IPS DF 19.7 (cell line): Measurements from ENCODE around the gene ARHGEF11.

Source experiments
- DNase-seq: peaks from one replicate; pipeline ENCODE4 v3.0.0-alpha.2; 2013; ENCODE audit warnings: low read depth, low spot score

ARHGEF11 gene

DNA sequence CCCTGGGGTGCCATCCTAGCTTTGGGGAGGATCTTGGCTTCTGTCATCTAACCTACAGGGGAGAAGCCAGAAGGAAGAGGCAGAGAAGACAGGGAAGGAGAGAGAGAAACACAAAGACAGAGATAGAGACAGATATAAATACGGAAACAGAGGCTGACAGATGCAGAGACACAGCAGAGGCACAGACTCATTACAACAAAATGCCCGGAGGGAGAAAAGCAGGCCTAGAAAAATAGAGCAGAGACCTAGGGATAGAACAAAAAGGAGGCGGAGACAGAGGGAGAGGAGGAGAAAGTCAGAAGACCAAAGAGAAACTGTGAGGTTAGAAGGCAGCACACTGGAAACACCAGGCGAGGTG lies 150.1 kb downstream of the ARHGEF11 start:
- no peak for DNase-seq

DNA sequence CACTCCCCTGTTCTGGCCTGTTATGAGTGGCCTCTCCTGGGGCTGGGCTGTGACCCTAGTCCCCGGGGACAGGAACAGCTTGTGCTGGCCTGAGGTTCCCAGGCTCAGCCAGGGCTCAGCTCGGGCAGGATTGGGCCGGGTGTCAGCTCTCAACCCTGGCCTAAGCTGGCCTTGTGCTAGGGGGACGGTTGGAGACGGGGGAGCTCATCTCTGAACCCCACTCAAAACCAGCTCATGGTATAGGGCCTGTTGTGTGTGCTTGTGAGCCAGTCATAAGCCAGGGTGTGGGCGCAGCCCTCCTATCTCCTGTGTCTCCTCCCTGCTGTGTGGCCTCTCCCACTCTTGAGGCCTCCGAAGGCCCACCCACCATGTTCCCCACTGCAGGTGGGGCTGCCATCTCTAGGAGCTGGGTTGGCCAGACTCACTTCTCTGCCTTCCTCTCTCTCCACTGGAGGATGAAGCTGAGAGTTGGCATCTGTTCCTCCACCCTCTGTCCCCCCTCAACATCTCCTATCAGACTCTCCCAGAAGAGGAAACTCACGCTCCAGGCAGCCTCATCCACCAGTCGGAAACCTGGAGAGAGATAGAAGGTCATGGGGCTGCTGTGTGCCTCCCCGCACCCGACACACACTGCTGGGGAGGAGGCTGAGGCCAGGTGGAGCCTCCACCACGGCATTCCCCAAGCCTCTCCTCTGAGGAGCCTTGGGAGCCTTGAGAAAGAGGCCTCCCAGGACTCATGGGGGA lies 150.7 kb downstream of the ARHGEF11 start:
- DNase-seq, result no peak

DNA sequence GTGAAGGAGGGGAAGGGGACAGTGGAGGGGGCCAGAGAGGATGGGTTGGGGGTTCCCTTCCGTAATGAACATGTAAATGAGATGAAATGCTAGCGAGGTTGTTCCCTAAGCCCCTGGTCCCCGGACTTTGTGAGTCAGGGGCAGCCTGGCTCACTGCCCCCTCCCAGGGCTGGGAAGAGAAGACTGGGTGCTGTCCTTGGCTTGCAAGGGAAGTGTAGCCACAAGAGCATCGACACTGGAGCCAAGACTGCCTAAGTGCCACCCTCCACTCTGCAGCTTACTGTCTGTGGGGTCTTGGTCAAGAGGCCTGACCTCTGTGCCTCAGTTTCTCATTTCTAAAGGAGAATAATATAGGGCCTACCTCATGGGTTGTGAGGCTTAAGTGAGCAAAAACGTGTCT lies 151.5 kb downstream of the ARHGEF11 start:
- DNase-seq, result no peak

DNA sequence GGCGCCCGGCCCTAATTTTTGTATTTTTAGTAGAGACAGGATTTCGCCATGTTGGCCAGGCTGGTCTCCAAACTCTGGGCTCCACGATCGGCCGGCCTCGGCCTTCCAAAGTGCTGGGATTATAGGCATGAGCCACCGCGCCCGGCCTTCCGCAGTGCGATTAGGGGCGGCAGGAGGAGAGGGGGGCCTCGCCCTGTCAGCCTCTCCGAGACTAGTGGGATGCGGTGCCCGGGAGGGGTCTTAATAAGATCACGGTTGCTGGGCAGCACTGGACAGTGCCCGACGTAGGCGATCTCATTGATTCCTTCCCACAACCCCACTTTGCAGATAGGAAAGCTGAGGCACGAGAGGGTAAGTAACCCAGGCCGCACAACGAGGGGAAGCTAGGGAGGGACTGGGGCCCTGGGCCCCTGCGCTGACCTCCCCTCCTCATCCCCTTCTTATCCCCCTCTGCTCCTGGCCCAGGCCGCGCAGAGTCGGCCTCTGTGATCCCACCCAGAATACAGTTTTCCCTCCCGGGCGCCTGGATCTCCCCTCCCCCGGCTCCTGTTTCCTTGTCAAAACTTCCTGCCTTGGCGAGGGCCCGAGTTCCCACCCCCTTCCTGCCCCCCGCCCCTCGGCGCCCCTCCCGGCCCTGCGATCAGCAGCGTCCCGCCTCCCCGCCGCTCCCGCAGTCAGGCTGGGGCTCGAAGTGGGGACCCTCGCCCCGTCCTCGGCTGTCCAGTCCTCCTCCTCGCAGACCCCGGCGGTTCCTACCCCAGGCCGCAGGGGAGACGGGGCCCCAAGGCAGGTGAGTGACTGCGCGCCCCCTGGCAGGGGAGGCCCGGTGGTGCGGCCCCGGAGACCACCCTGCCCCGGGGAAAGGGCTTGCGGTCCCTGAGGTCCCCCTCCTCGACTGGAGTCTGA lies 152.2 kb downstream of the ARHGEF11 start, which contains the start of gene PEAR1:
Gene PEAR1, plus strand, starts transcription at position 671 of the 906 bp plus-strand sequence. CDS start 10,209 bp downstream, outside the sequence.
- DNase-seq, result no peak

DNA sequence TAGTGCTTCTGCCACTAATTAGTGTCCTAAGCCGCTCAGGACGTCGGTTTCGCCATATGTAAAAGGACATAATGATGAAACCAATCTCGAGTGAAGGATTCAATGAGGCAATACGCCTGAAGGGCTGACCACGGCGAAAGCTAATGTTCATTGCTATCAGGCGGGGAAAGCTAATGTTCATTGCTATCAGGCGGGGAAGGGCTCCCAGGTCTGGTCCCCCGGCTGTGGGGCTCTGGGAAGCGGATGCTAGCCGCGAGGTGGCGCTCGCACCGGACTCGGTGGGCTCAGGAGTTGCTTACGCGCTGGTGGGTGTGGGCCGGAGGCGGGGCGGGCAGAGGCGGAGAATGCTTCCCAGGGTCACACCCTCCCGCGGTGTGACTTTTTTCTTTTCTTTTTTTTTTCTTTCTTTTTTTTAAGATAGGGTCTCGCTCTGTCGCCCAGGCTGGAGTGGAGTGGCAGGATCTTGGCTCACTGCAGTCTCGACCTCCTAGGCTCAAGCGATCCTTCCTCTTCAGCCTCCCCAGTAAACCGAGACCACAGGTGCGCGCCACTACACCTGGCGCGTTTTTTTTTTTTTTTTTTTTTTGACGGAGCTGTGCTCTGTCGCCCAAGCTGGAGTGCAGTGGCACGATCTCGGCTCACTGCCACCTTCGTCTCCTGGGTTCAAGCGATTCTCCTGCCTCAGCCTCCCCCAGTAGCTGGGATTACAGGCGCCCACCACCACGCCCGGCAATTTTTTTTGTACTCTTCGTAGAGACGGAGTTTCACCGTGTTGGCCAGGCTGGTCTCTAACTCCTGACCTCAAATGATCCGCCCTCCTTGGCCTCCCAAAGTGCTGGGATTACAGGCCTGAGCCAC lies 153.1 kb downstream of the ARHGEF11 start:
- no peak for DNase-seq

DNA sequence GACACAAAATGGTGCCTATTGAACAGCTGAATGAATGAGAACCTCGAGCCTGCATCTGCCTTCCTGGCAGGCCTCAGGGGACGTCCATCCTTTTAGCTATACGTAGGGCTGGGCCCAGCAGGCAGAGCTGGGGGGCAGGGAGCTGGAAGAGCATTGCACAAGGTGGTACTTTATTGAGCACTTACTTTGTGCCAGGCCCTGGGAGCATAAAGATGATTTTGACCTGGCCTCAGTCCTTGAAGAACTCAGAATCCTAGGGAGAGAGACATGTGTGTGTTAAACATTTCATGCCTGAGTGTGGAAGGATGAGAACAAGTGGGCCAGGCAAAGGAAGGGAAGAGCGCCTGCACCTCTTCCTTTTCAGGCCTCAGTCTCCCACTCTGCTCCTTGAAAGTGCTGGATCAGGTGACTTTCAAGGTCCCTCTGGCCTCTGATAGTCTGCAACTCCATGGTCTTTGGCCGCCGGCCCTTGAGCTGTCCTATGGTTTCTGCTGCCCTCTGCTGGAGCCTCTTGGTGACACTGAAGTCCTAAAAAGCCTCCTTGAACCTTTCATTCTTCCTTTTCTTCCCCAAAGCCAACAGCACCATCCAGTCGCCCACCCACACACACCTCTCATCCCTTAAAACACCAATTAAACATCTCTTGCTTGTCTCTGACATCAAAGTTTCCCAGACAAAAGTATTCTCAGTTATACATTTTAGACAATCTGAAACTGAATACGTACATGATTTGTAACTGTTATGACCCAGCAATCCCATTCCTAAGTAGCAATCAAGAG lies 155.6 kb downstream of the ARHGEF11 start:
- peak; percentile 52 for DNase-seq

DNA sequence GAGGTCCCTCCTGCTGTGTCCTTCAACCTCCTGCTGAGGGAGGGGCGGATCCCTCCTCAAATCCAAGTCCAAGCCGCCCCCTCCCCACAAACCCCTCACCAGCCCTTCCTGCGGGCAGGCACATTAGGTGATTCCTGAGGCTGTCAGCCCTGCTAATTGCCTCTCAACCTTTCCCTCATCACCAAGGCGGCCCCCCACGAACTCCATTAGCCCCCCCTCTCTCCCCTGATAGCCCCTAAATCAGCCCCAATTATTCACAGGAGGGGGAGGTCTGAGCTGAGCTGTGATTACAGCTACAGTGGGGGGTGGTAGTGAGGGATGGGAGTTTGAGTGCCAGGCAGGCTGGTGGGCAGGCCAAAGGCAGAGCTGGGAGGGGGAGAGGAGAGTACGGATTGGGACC lies 157.8 kb downstream of the ARHGEF11 start:
- DNase-seq, result no peak

DNA sequence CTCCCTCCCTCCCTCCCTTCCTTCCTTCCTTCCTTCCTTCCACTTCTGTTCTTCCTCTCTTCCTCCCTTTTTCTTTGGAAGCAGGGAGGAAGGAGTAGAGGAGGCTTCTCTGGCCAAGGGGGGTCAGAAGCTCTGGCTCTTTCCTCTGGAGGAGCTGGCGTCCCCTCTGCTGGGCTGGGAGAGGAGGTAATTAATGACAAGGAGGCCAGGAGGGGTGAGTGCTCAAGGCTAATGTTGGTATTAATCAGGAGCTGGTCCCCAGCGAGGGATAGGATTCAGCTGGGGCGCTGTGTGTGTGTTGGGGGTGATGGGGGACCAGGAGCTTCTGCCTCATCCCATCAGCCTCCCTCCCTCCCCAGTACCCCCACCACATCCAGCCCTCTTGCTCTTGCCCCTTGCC lies 158.2 kb downstream of the ARHGEF11 start:
- no peak for DNase-seq

DNA sequence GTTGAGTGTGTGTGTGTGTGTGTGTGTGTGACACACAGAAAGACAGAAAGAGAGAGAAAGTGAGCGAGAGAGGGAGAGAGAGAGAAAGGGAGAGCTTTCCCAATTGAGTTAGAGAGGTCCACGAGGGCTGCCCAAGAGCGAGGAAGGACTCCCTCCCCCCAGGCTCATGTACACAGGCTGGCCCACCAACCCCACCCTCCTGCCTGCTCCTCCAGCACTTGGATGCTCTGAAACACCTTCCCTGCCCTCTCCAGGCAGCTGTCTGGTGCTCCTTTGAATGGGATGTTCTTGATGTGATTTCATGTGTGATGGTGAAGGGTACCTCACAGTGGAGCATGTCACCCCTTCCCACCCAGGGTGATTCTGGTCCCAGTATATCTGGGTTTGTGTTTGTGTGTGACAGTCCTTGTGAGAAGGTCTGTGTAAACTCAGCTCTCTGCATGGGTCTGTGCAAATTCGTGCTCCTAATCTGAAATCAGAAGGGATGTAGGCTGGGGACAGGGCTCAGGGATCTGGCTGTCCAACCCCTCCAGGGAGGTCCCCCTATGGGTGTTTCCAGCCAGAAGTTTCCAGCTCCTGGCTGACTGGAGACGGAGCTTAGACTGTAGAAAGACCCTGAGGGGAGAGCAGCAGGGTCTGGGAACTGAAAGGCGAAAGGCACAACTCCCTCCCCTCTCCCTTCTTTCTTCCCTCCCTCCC lies 158.8 kb downstream of the ARHGEF11 start:
- DNase-seq, result no peak

DNA sequence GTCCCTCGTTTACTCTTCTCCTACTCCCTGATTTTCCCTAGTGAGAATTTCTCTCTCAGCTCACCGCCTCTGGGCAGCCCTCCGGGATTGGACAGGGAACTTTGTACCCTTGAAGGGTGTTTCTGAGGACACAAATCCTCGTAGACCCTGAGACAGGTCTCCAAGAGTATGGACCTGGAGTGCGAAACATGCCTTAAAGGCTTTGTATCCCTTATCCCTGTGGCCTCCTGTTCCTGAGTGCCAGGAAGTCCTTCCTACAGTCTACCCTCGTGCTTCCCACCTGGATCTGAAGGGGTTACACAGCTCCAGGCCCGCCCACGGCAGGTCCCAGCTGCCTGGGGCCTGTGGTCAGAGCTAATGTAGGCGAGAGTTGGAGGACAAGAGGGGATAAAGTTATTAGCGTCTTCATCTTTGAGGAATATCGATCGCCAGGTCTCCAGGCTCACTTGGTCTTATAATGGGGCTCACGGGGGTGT lies 159.6 kb downstream of the ARHGEF11 start:
- DNase-seq, result no peak

DNA sequence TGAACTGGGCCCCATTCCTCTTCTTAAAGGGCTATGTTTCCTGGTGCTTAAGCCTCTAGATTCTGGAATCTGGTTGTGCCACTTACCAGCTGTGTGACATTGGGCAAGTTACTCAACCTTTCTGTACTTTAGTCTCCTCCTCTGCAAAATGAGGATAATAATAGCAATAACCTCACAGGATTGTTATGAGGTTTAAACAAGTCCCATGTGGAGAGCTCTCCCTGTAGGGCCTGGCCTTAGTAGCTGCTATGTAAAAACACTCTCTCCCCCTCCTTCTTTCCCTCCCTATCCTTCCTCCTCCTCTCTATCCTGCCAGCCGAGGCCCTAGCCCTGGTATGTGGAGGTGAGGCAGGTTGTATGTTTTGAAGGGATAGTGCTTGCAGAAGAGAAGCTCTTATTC lies 160.2 kb downstream of the ARHGEF11 start:
- DNase-seq, result no peak
